ENCODE measurements around the gene LRBA.
"Not testable (repeated sequence)": the region's sequence is repeated elsewhere in the genome, so short reads cannot be mapped to it uniquely, and the experiment has no call there.

Gene LRBA

GRCh38 chr4:150540959-150541360 is 474.1 kb downstream of the LRBA start:
- no peak for DNase-seq

DNA sequence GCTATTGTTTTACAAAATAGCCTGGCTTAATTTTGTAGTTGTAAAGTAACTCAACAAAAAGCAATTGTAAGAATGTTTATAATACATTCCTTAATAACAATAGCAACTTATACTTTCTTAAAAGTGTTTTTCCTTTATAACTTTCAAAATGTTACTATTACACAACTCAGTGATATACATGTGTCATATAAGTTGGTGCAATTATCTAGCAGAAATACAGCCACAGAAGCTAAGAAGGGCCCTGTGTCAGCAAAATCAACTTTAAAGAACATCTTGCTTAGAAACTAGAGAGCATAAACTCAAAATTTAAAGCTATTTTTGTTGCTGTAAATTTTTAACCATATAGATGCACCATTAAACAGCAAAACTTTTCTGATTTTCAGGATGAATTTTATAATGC is 474.5 kb downstream of the LRBA start:
- DNase-seq, result no peak

- not testable (repeated sequence) for DNase-seq
Observed at GRCh38 chr4:150537911-150538310, 477.2 kb downstream of the LRBA start.

- DNase-seq, result no peak
Observed at GRCh38 chr4:150534818-150535217, 480.3 kb downstream of the LRBA start.

DNA sequence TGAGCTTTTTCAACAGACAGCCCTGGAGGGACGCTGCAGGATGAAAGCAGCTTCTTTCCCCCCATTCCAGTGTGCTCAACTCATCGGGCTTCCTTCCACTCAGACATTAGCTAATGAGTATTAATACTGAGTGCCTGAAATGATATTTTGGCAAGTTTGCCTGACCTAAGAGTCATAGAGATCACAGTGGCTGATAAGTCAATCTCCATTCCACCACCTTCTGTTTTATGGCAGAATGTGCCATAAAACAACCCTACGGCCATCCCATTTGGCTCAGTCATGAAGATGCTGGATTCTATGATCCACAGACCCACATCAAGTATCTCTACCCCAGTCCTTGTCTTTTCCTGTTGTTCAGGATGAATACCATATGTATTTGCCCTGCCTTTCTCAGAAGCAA is 481.4 kb downstream of the LRBA start:
- DNase-seq, result no peak

DNA sequence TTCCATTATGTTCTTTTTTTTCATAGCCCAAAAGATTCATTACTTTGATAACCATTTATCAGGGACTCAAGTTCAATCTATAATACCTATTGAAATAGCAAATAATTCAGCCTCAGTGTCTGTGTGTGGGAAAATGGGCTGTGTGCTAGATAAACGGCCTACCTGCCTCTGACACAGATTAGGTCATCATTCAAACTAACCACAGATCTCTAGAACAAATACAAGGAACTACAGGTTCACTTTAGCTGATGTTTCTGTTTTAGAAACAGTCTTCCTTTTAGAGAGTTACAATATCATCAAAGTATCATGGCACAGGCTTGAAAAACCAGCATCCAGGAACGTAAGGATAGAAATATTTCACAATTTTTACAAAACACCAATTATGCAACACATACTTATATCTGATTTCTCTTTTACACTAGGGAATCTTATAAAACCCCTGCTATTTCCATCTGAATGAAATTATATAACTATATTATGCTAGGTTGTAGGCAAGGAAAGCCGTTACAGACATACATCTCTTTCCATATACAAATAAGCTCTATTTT is 489.7 kb downstream of the LRBA start:
- no peak for DNase-seq

DNA sequence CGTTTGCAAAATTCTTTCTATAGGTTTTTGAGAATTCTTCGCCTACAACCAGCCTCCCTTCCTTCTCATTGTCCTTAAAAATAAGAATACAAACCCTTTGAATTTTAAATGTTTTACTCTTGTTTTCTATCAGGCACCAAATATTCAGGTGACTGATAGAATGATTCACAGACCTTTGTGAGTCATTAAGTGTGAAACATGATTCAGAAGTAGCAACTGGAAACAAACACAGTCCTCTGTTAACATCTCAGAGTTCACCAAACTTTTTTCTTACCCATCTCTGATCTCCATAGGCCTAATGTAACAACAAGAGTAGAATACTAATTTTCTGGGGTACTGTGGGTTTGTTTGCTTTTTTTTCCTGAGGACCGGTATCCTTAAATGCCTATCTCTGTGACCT is 496.5 kb downstream of the LRBA start:
- no peak for DNase-seq

DNA sequence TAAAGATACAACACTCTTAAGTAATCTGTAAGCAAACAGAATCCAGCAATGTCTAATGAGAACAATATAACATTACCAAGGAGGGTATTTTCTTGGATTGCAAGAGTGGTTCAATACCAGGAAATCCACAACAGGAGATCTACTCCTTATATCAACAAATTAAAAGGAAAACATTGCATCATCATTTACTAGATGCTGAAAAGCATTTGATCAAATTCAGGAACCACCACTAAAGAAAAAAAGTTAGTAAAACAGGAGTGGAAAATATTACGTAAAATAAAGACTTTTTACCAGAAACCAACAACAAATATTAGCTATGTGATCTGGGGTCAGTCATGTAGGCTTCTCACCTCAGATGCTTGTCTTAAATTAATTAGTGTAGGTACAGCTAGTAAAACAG is 499.9 kb downstream of the LRBA start:
- no peak for DNase-seq

DNA sequence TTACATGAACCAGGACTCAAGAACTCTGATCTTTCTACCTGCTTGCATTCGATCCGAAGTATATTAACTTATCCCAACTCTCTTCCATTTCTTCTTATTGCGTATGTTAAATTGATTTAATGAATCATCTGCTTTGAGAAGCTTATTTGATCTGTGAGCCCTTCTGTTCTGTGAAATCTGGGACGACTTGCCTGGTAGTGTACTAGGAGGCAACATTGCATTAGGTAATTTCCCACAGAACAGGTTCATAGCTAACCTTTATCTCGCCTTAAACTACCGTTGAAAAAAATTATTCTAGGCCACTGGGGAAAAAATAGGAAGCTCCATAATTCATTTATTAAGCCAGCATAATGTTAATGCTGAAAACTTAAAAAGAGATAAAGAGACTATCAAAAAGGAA is 500.4 kb downstream of the LRBA start:
- DNase-seq, result no peak

DNA sequence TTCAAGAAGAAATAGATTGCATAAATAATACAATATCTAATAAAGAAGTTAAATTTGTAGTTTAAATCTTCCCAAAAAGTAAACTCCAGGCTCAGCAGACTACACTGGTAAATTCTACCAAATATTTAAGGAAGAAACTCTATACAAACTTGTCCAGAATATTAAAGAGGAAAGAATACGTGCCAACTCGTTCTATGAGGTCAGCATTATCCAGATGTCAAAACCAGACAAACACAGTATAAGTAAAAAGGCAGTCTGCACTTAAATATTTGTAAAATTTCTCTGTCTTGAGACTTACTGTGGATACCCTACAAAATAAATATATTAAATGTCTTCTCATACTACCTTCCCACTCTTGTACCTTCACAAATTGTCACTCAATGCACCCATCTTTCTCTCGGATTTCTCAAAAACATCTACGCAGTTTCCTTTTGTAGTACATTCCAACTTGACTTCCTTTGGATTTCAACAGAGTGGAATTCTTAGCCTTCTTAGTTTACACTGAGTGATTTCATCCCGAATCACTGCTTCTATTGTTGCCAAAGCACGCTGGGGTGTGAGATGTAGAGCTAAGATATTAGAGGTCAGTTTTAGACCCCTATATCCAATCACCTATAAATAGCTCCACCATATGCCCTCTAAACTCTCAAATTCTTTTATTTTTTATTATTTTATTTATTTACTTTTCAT is 504.8 kb downstream of the LRBA start:
- no peak for DNase-seq

DNA sequence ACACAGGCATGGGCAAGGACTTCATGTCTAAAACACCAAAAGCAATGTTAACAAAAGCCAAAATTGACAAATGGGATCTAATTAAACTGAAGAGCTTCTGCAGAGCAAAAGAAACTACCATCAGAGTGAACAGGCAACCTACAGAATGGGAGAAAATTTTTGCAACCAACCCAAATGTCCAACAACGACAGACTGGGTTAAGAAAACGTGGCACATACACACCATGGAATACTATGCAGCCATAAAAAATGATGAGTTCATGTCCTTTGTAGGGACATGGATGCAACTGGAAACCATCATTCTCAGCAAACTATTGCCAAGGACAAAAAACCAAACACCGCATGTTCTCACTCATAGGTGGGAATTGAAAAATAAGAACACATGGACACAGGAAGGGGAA is 507.4 kb downstream of the LRBA start:
- not testable (repeated sequence) for DNase-seq

GRCh38 chr4:150501983-150502382 is 513.1 kb downstream of the LRBA start:
- DNase-seq, result no peak

- no peak for DNase-seq
Observed at GRCh38 chr4:150501009-150501727, 513.9 kb downstream of the LRBA start.

DNA sequence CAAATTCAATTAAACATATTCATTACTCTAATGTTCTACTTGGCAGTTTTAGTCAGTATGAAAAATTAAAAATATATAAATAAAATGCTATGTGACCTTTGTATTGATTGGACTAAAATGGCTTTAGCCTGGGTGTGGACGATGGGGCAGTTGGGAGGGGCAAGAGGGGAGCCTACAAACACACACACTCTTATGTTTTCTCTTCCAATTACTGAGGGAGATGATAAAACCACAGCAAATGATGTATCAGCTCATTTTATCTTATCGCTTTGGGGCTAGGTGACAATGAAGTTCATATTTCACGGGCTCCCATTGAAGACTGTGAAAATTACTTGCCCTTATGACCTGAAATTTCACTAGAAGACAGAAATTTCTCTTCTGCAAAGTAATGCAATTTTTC is 517.5 kb downstream of the LRBA start:
- no peak for DNase-seq

- no peak for DNase-seq
Observed at GRCh38 chr4:150495550-150495949, 519.5 kb downstream of the LRBA start.

DNA sequence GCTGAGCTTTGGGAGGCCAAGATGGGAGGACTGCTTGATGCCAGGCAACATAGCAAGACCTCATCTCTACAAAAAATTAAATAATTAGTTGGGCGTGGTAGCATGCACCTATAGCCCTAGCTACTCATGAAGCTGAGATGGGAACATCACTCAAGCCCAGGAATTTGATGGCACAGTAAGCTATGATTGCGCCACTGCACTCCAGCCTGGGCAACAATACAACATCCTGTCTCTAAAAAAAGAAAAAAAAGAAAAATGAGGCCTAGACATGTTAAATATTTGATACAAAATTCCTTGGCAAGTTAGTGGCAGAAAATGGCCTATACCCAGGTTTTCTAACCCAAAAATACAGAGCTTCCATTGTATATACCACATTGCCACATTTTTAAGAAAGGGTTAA is 521.2 kb downstream of the LRBA start:
- no peak for DNase-seq

GRCh38 chr4:150491132-150492049 is 523.7 kb downstream of the LRBA start:
- no peak for DNase-seq

- DNase-seq, result no peak
Observed at GRCh38 chr4:150482581-150482980, 532.5 kb downstream of the LRBA start.

DNA sequence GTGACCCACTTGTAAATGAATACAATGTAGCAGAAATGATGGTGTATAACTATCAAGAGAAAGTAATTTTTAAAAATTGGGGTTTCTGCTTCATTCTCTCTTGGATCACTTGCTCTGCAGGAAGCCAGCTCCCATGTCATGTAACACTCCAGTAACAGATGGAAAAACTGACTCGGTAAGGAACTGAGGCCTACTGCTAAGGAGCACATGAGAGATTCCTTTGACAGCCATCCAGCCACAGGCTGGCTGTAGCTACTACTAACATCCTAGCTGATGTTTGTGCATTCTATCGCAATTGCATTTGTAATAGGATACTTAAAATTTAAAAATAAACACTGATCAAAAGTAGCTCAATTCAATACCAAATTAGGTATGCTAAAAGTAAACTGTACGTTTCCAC is 535.4 kb downstream of the LRBA start:
- DNase-seq, result no peak

DNA sequence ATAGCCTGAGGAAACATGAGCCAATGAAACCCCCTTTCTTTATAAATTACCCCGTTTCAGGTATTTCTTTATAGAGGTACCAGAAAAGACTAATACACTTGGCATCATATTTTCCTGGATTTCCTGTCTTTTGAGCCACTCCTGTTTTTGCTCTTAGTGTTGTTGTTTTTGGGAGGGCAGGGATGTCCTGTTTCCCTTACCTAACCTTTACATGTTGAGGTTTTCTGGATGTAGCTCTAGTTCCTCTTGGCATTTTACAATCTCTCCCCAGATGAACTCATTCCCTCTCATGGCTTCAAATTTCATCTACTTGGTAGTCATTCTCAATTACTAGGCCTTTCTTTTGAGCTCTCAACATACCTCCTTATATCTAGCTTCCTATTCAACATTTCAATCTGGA is 537.2 kb downstream of the LRBA start:
- DNase-seq, result no peak

DNA sequence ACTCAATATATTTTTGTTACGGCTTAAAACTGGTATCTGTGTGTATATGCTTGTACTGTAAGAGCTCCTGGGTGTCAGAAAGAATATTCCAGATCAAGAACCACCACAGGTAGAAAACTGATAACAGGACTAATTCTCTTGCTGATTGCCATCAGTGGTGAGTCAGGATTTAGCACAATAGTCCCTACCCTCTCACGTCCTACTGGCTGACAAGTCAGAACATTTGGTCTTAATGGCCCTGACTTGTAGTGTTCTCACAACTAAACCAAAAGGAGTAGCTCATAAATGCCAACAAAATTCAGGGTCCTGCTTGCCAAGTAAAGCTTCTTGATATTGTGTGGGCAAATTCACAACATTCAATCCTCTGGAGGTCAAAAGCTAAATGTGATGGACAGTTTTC is 538.3 kb downstream of the LRBA start:
- DNase-seq, result no peak

GRCh38 chr4:150475763-150476162 is 539.3 kb downstream of the LRBA start:
- DNase-seq, result no peak

DNA sequence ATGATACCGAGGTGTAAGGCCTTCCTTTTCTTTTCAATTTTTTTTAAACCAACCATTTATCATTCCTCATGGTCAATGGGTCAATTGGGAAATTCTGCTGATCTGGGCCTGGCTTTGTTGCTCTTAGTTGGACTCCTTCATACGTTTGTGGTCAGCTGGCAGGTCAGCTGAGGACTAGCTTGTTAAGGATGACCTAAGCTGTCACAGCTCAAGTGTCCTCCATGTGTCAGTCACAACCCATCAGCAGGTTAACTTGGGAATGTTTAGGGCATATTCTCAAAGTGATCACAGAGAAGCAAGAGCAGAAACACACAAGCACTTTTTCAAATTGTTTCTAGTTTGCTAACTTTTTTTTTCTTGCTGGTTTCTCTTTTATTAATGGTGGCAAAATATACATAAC is 550.6 kb downstream of the LRBA start:
- DNase-seq, result no peak

Data from stimulated activated CD8-positive, alpha-beta memory T cell treated with anti-CD3 and anti-CD28 coated beads, Interleukin-4, amount 100 ng/mL, for 48 hours (primary cell).